Fibroblast of lung (primary cell): Measurements from ENCODE around the gene SEC14L2. TPM values are rescaled to one million over a fixed set of nuclear protein-coding genes. Genes with fewer than 3 reads are reported as not detected.

Experiments
- DNase-seq, 2 donors: peaks; one replicate each; pipeline versions ENCODE4 v3.0.0 to v3.0.0-alpha.2; 2010; ENCODE audit warnings: low read depth in 2 of 2
- H2AFZ ChIP-seq: 2 replicates; pipeline ENCODE4 v1.5.1; 2012; ENCODE audit warnings: low read length, control low read depth, inconsistent platforms
- H3K27ac ChIP-seq: 2 replicates; pipeline ENCODE4 v1.5.1; 2011; ENCODE audit warnings: low read length, control low read depth; ENCODE audit not compliant: insufficient read depth
- H3K27me3 ChIP-seq: 2 replicates; pipeline ENCODE4 v1.5.1; 2011; ENCODE audit warnings: mild to moderate bottlenecking, low read length; ENCODE audit not compliant: control insufficient read depth, insufficient read depth
- H3K36me3 ChIP-seq: 2 replicates; pipeline ENCODE4 v1.5.1; 2011; ENCODE audit warnings: low read length; ENCODE audit not compliant: control insufficient read depth, insufficient read depth
- H3K4me1 ChIP-seq: 2 replicates; pipeline ENCODE4 v1.5.1; 2011; ENCODE audit warnings: low read length; ENCODE audit not compliant: control insufficient read depth, insufficient read depth; ENCODE audit errors: extremely low read depth
- H3K4me2 ChIP-seq: 2 replicates; pipeline ENCODE4 v1.5.1; 2011; ENCODE audit warnings: low read length, control low read depth; ENCODE audit not compliant: insufficient read depth; ENCODE audit errors: extremely low read depth
- H3K4me3 ChIP-seq, 4 experiments: fragments of 200-600 bp in 1 of 4; sonication (generic) in 1 of 4; replicated peaks in 1 of 4; 2 replicates each; pipeline ENCODE4 v1.5.1; 2011 to 2016; ENCODE audit warnings: low read length in 4 of 4, low read depth in 3 of 4, mild to moderate bottlenecking in 3 of 4, control low read depth in 2 of 4, inconsistent platforms in 1 of 4, mixed read lengths in 1 of 4; ENCODE audit not compliant: insufficient read depth in 1 of 4; ENCODE audit errors: control extremely low read depth in 1 of 4
- H3K79me2 ChIP-seq: 2 replicates; pipeline ENCODE4 v1.5.1; 2012; ENCODE audit warnings: mild to moderate bottlenecking, low read length, inconsistent platforms; ENCODE audit not compliant: control insufficient read depth, insufficient read depth
- H3K9ac ChIP-seq: 2 replicates; pipeline ENCODE4 v1.5.1; 2011; ENCODE audit warnings: mild to moderate bottlenecking, low read length, control low read depth; ENCODE audit not compliant: insufficient read depth
- H3K9me3 ChIP-seq: 2 replicates; pipeline ENCODE4 v1.5.1; 2012; ENCODE audit warnings: low read depth, low read length; ENCODE audit not compliant: control insufficient read depth, insufficient read depth
- H4K20me1 ChIP-seq: 2 replicates; pipeline ENCODE4 v1.5.1; 2011; ENCODE audit warnings: low read length; ENCODE audit not compliant: control insufficient read depth, insufficient read depth; ENCODE audit errors: extremely low read depth
- EZH2 ChIP-seq: IDR thresholded peaks from 2 replicates; pipeline ENCODE4 v1.5.1; 2012; ENCODE audit warnings: low read length, control low read depth, mild to moderate bottlenecking; ENCODE audit errors: missing control alignments
- polyA plus RNA-seq, 2 donors: library from polyadenylated mRNA; depleted of rRNA in 1 of 2; stranded (reverse) in 1 of 2; unstranded in 1 of 2; fragments of >200 nt; gene quantifications; 2 replicates each; pipeline ENCODE4 v1.2.1, GENCODE V29; 2011 to 2012; ENCODE audit warnings: missing spikeins in 1 of 2
- total RNA-seq: library from RNA; depleted of rRNA; stranded (reverse); fragments of >200 nt; gene quantifications from 2 replicates; pipeline ENCODE4 v1.2.1, GENCODE V29; 2014
- TF ChIP-seq, protein P1 (sequence below), 2 donors: IDR thresholded peaks in 1 of 2; conservative IDR thresholded peaks in 1 of 2; 1 replicate in 1 of 2; 2 replicates in 1 of 2; pipeline ENCODE4 v1.5.1; 2011 to 2012; ENCODE audit warnings: low read length in 2 of 2, control low read depth in 1 of 2, inconsistent platforms in 1 of 2, low read depth in 1 of 2, mild to moderate bottlenecking in 1 of 2

Gene SEC14L2
- total and polyA plus RNA-seq, 2 donors (not counting 1 experiment from before 2014, with no cell fraction given) = 5.8 to 10.2 TPM

DNA sequence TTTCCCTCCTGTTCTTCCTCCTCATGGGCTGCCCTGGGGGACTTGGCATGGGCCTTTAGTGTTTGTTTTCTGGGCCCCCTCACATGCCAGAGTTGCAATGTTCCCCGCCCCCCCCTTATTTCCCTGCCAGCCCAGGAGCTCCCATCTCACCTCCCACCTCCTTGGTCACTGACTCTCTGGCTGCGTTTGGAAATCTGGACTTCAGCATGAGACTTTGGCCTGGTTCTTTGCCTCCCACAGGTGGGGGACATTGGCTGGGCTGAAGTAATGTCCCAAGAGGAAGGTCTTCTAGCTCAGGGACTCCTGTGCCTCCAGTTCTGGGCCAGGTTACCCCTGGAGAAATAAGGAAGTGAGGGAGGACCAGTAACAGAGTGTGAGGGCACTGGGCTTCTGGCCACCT is 35.7 kb downstream of the SEC14L2 start:
- H3K4me2 ChIP-seq = no peak overlapping the region
- H3K36me3 ChIP-seq = no peaks in the 10 kb centered on the region
- no peak overlapping the region for H2AFZ ChIP-seq
- TF ChIP-seq EZH2 = no peak
- TF ChIP-seq, protein P1, sequence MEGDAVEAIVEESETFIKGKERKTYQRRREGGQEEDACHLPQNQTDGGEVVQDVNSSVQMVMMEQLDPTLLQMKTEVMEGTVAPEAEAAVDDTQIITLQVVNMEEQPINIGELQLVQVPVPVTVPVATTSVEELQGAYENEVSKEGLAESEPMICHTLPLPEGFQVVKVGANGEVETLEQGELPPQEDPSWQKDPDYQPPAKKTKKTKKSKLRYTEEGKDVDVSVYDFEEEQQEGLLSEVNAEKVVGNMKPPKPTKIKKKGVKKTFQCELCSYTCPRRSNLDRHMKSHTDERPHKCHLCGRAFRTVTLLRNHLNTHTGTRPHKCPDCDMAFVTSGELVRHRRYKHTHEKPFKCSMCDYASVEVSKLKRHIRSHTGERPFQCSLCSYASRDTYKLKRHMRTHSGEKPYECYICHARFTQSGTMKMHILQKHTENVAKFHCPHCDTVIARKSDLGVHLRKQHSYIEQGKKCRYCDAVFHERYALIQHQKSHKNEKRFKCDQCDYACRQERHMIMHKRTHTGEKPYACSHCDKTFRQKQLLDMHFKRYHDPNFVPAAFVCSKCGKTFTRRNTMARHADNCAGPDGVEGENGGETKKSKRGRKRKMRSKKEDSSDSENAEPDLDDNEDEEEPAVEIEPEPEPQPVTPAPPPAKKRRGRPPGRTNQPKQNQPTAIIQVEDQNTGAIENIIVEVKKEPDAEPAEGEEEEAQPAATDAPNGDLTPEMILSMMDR (conservative IDR thresholded peaks at IDR 0.05 in 1 of 2, IDR thresholded peaks at IDR 0.05 in 1 of 2; ENCODE audit: low read depth in 1 of 2, low read length in 2 of 2) = no peak
- no peaks in the 10 kb centered on the region for H3K4me1 ChIP-seq
- no peaks in the 10 kb centered on the region for H3K9me3 ChIP-seq
- H3K27ac ChIP-seq = no peak overlapping the region
- H3K27me3 ChIP-seq = no peaks in the 10 kb centered on the region
- DNase-seq = no peak
- H3K79me2 ChIP-seq = no peaks in the 10 kb centered on the region
- H4K20me1 ChIP-seq = no peaks in the 10 kb centered on the region
- H3K9ac ChIP-seq = no peak overlapping the region
- no peak overlapping the region for H3K4me3 ChIP-seq

DNA sequence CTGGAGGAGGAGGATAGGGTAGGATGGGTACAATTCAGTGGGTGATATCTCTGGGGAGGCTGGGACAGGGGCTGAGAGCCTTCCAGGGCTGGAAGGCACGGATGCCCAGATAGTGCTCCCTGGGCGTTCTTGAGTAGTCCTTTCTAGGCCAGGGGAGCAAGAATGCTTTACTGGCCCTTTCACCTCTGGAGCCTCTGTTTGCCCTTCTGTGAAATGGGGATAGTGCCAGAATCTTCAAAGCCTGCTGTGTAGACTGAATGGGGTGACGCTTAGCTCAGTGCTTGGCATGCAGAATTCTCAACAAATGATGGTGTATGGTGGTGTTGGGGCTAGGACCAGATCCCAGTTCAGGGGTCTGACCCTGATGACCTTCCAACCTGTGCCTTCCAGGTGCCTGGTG is 36.4 kb downstream of the SEC14L2 start:
- Histone ChIP-seq H2AFZ (no peak overlapping the region), H3K27me3 (no peaks in the 10 kb centered on the region), H3K36me3 (no peaks in the 10 kb centered on the region), H3K9me3 (no peaks in the 10 kb centered on the region), H3K27ac (no peak overlapping the region), H3K4me1 (no peaks in the 10 kb centered on the region), H3K4me3 (no peak overlapping the region), H3K79me2 (no peaks in the 10 kb centered on the region), H4K20me1 (no peaks in the 10 kb centered on the region), H3K4me2 (no peak overlapping the region), H3K9ac (no peak overlapping the region)
- DNase-seq = no peak
- TF ChIP-seq, protein P1 (conservative IDR thresholded peaks at IDR 0.05 in 1 of 2, IDR thresholded peaks at IDR 0.05 in 1 of 2; ENCODE audit: low read depth in 1 of 2, low read length in 2 of 2) = no peak
- no peak for TF ChIP-seq EZH2

DNA sequence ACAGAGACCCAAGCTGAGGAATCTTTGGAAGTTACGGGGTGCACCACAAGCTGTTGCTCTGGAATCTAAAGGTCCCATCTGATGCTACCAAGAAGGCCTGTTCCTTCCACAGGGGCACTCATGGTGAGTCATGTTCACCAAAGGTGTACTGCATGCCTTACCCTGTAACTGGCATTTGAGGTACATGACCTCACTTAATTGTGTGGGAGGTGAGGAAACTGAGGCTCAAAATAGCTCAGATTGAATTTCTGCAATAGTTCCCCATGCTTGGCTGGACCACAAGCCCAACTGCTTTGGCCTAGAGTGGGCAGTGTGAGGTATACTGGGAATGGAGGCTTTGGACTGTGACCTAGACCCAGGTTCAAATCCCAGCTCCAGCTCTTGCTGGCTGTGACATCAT is 37.0 kb downstream of the SEC14L2 start:
- no peaks in the 10 kb centered on the region for H3K36me3 ChIP-seq
- H2AFZ ChIP-seq = no peak overlapping the region
- no peak overlapping the region for H3K4me2 ChIP-seq
- H3K9ac ChIP-seq = no peak overlapping the region
- H4K20me1 ChIP-seq = no peaks in the 10 kb centered on the region
- H3K4me1 ChIP-seq = no peaks in the 10 kb centered on the region
- no peak for DNase-seq
- no peaks in the 10 kb centered on the region for H3K27me3 ChIP-seq
- no peak overlapping the region for H3K4me3 ChIP-seq
- H3K79me2 ChIP-seq = no peaks in the 10 kb centered on the region
- no peak overlapping the region for H3K27ac ChIP-seq
- H3K9me3 ChIP-seq = no peaks in the 10 kb centered on the region
- TF ChIP-seq, protein P1 (conservative IDR thresholded peaks at IDR 0.05 in 1 of 2, IDR thresholded peaks at IDR 0.05 in 1 of 2; ENCODE audit: low read depth in 1 of 2, low read length in 2 of 2) = no peak
- TF ChIP-seq EZH2 = no peak
